HG03575 (cell line): ENCODE results near the gene RBMS3.
"Not testable (repeated sequence)": the region's sequence is repeated elsewhere in the genome, so short reads cannot be mapped to it uniquely, and the experiment has no call there.

Experiments
- ATAC-seq: cut with Tn5 transposase; IDR thresholded peaks from one replicate; pipeline ENCODE4 v1.9.1; 2021; ENCODE audit not compliant: unreplicated experiment, insufficient number of reproducible peaks, low FRiP score; ENCODE audit errors: extremely low read depth

Gene RBMS3

GRCh38 chr3:29668233-29668632, 387.4 kb downstream of the RBMS3 start:
- no peak for ATAC-seq

- no peak for ATAC-seq
Measured at GRCh38 chr3:29668728-29669127, 387.9 kb downstream of the RBMS3 start.

GRCh38 chr3:29670476-29670875, 389.6 kb downstream of the RBMS3 start:
- not testable (repeated sequence) for ATAC-seq

GRCh38 chr3:29677421-29677820, 396.6 kb downstream of the RBMS3 start:
- no peak for ATAC-seq

GRCh38 chr3:29679944-29680343, 399.1 kb downstream of the RBMS3 start:
- no peak for ATAC-seq

- peak; percentile 27 for ATAC-seq
Measured at GRCh38 chr3:29683018-29683993, 402.4 kb downstream of the RBMS3 start.

- peak; percentile 98 for ATAC-seq
Measured at GRCh38 chr3:29686889-29687592, 406.2 kb downstream of the RBMS3 start.

GRCh38 chr3:29690686-29691353, 409.9 kb downstream of the RBMS3 start:
- no peak for ATAC-seq

- no peak for ATAC-seq
Measured at GRCh38 chr3:29693863-29694262, 413.0 kb downstream of the RBMS3 start.

- no peak for ATAC-seq
Measured at GRCh38 chr3:29694331-29694730, 413.5 kb downstream of the RBMS3 start.

GRCh38 chr3:29694783-29695182, 413.9 kb downstream of the RBMS3 start:
- ATAC-seq = no peak

- no peak for ATAC-seq
Measured at GRCh38 chr3:29695201-29695600, 414.3 kb downstream of the RBMS3 start.

- ATAC-seq = no peak
Measured at GRCh38 chr3:29695643-29696198, 414.9 kb downstream of the RBMS3 start.

- no peak for ATAC-seq
Measured at GRCh38 chr3:29696311-29696710, 415.4 kb downstream of the RBMS3 start.

- ATAC-seq = no peak
Measured at GRCh38 chr3:29697989-29698388, 417.1 kb downstream of the RBMS3 start.

- no peak for ATAC-seq
Measured at GRCh38 chr3:29700256-29700655, 419.4 kb downstream of the RBMS3 start.

GRCh38 chr3:29701326-29701983, 420.6 kb downstream of the RBMS3 start:
- ATAC-seq = no peak

- ATAC-seq = no peak
Measured at GRCh38 chr3:29705906-29706844, 425.3 kb downstream of the RBMS3 start.
